HG03520 (cell line): Measurements from ENCODE around the gene NOS3.

Source experiments
- ATAC-seq: cut with Tn5 transposase; IDR thresholded peaks from one replicate; pipeline ENCODE4 v1.9.1; 2021; ENCODE audit warnings: mild to moderate bottlenecking, moderate library complexity; ENCODE audit not compliant: unreplicated experiment

Gene NOS3

GRCh38 chr7:150963707-150964559, 26.9 kb upstream of the NOS3 start:
- no peak for ATAC-seq

- no peak for ATAC-seq
Observed at GRCh38 chr7:150964593-150965111, 26.2 kb upstream of the NOS3 start.

GRCh38 chr7:150965273-150965830, 25.5 kb upstream of the NOS3 start:
- no peak for ATAC-seq

DNA sequence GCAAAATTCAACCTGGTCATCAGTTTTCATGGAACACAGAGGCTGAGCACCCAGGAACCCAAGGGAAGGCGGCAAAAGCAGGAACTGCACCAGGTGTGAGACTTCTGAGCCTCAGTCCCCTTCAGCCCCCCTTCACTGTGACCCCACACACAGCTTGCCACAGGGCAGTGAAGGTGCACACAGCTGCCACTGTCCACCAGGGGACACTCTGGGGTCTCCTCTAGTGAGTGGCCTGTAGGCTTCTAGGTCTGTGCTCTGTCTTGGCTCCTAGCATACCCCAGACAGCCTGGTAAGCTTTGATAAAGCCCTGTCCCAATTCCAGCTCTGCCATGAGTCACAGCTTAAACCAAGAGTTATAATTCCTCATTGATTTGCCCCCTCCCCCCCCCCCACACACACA, 24.8 kb upstream of the NOS3 start:
- ATAC-seq: no peak

DNA sequence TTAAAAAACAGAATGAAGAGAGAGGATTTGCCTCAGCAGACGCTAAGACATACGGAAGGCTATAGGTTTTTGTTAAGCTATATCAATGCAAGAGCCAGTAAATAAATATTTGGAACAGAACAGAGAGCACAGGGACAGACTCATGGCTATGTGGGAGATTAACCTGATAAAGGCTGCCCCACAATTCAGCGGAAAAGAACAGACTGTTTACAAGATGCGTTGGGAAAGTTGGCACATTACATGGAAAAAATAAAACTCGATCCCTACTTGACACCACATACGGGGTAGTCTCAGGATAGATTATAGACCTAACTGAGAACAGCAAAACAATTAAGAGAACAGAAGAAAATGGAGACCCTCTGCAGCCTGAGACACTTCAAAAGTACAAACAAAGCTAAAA, 23.5 kb upstream of the NOS3 start:
- no peak for ATAC-seq

- no peak for ATAC-seq
Observed at GRCh38 chr7:150968056-150968733, 22.6 kb upstream of the NOS3 start.

DNA sequence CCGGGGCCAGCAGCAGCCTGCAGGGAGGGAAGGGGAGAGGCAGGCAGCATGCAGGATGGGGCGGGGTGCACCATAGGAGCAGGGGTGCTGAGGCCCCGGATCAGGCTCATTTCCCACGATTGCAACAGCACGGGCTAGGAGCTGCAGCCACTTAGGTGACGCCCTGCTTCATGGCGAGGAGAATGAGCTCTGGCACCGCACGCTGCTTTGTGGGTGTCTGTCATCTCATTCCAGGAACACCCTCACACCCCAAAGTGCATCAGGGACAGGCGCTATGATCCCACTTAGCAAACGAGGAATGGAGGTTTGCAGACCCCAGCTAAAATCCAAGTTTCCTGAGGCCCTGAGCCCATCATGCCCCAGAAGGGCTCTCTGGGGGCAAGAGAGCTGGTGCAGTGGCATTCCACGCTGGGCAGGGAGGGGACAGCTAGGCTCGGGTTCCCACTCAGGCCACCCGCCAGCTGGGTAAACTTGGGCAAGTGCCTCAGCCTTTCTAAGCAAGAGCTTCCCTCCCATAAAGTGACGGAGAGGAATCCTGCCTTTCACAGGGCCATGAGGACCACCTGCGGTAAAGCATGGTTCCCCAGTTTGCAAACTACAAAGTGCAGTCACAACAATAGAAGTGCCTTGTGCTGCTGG, 22.0 kb upstream of the NOS3 start:
- no peak for ATAC-seq

DNA sequence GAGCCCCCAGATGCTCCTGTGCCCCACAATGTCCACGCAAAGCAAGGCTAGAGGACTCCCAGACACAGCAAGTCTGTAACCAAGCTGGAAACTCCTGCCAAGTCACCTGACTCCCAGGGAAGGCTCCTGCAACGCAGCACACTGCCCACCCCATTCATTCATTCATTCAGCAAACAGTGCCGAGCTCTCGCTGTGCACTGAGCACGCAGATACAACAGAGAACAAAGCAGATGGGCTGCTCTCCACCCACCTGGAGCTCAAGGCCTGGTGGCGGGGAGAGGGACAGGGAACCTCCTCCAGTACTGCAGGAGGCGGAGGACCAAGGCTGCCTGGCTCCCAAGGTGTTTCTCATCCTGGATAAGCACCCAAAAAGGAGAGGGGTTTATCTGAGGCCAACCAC, 21.3 kb upstream of the NOS3 start:
- ATAC-seq: no peak

- no peak for ATAC-seq
Observed at GRCh38 chr7:150970424-150970823, 20.4 kb upstream of the NOS3 start.

DNA sequence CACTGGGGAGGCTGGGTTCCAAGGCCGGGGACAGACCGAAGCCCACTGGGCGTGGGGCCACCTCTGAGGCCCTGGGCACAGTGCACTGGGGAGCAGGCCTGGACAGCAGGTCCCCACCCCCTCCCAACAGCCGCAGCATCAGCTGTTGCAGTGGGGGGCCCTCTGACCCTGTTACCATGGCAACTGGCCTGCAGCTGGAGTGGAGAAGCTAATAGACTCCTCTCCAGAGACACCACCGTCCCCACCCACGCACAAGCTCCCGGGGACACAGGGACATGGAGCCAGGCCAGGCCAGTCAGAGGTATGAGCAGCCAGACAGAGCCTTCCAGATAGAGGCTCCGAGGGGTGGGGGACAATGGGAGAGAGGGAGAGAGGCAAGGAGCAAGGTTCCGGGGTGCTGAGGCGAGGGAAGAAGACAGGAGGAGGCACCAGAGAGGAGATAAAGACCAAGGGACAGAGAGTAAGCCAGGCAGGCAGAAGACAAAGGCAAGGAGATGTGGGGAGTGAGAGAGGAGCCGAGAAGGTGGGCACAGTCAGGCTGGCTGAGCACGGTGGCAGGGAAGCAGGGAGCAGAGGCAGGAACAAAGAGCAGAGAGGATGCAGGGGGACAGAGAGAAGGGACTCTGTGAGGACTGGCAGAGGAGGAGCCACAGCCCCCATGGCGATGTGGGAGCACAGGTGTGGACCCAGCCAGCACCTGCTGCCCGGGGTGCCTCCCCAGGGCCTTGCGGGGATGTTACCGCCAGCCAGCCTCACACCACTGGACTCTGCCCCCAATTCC, 19.4 kb upstream of the NOS3 start:
- ATAC-seq: no peak

DNA sequence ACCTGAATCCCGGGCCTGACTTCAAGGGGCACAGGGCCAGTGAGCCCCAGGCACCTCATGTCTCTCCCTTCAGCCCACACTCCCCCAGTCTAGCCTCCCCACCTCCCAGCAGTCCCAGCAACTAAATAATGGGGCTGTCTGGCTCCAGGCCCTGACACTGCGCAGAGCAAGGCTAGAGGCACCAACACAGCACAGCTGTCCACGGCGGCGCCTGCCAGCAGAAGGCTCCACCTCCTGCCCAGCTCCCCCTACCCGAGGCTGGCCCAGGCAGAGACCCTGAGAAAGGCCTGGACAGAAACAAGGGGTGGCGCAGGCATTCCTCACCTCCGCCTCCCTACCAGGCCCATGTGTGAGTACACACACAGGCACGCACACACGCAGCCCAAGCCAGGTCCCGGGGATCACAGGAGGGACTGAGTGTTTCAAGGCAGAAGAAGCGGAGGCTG, 18.8 kb upstream of the NOS3 start:
- no peak for ATAC-seq

DNA sequence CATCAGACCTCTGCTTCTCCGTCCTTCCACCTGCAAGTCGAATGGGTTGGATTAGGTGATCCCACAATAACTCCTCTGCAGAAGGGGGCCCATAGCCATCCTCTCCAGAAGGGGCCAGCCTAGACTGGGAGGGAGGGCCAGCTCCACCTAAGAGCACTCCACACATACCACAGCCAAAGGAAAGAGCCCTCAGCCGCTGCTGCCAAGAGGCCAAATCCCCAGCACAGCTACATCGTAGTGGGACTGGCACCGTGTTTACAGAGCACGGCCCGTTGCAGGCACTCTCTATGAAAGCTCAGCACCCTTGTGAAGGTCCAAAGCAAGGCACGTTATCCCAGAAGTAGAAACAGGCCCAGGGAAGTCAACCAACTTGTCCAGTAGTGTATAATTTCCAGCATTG, 18.1 kb upstream of the NOS3 start:
- ATAC-seq: no peak

DNA sequence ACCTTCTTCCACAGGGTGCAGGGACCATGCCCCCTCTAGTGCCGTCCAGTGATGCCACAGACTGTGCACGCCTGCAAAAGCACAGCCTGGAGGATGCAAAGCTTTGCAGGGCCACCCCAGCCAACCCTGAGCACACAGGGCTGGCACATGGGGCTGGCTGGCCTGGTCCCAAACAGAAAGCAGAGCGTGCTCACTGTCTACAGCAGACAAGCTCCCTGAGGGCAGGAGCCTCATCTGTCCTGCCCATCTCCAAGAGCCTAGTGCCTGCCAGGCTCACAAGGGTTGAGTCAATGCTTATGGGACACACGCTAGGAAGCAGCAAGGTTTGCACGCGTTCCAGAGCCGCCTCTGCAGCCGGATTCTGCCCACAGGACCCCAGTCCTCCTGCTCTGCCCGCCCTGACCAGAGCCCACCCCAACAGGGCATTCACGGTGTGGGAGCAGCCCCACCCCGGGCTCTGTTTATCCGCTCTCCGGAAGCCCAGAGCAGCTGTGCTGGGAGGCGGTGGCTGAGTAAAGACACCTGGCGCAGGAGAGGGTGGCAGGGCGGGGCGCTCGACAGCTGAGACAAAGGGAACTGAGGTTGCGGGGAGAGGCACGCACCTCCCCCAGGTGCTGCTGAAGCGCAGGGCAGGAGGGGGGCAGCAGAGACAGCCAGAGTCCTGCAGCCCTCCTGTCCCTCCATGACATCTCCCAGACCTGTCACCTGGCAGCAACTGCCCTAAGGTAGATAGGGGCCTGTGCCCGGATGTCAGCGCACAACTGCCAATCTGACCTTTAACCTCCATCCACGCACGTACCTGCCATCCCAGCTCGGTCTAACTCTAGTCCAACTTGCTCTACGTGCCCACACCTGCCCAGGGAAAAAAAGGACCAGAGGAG, 17.0 kb upstream of the NOS3 start:
- no peak for ATAC-seq

DNA sequence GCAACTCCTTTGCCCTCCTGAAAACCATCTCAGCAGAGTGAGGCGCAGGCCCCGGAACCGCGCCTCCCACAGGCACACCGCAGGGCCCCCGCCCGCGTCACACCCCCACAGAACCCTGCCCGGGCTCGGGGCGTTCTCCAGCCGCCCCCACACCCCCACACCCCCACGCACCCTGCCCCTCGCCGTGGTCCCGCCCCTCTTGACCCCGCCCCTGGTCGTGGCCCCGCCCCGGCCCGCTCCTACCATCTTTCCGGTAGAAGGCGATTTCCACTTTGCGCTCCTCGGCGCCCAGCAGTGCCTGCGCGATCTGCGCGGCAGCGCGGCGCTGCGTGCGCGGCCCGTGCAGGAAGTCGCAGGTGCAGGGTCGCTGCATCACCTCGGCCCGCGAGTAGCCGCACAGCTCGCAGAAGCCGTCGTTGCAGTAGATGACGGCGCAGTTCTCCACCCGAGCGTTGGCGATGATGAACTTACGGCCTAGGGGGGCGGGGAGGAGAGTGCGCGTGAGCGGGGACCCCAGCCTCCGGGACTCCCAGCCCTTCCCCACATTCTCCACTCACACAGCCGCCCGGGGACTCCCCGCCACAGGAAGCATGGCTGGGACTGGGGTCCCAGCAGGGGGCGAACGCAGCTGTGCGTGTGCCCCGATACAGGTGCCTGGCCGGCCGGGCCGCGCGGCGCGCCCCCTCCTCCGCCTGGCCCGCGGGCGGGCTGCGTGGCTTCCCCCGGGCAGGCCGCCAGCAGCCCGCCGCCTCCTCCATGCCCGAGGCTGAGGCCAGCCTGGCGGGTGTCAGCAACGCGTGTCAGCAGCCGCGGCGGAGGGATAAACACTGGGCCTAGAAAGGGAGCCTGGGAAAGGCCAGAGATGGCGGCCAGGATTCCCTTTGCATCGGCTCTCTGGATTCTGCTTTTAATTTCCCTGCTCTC, 16.1 kb upstream of the NOS3 start:
- ATAC-seq: peak; percentile 39

DNA sequence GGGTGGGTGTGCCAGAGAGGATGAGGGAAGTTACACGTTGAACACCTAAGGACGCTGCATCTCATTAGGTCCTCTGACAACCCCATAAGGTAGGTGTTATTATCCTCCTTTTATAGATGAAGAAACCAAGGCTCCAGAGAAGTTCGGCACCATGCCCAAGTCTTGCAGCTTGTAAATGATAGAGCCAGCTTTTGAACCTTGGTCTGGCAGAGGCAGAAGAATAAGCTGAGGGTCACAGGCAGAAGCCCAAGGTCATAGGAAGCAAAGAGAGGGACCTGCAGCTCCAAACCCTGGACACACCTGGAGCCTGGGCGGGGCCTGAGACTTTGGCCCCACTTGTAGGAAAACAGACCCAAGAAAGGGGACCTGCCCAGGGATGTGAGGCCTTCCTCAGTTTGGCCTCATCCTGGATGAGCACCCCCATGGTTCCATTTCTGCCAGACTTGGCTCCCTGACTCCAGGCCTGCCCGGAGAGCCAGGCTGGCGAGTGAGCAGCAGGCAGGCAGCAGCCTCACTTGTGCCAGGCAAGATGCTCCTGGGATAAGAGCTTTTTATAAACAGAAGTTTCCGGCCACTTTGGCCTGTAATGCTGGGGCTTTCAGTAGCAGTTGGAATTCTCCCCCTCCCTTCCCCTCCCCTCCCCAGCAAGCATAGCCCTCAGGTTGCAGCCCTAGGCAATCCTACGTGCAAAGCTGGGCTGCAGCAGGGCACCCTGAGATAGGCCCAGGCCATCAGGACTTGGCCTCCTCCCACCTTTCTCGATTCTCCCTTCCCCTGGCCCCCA, 15.1 kb upstream of the NOS3 start:
- ATAC-seq: no peak

DNA sequence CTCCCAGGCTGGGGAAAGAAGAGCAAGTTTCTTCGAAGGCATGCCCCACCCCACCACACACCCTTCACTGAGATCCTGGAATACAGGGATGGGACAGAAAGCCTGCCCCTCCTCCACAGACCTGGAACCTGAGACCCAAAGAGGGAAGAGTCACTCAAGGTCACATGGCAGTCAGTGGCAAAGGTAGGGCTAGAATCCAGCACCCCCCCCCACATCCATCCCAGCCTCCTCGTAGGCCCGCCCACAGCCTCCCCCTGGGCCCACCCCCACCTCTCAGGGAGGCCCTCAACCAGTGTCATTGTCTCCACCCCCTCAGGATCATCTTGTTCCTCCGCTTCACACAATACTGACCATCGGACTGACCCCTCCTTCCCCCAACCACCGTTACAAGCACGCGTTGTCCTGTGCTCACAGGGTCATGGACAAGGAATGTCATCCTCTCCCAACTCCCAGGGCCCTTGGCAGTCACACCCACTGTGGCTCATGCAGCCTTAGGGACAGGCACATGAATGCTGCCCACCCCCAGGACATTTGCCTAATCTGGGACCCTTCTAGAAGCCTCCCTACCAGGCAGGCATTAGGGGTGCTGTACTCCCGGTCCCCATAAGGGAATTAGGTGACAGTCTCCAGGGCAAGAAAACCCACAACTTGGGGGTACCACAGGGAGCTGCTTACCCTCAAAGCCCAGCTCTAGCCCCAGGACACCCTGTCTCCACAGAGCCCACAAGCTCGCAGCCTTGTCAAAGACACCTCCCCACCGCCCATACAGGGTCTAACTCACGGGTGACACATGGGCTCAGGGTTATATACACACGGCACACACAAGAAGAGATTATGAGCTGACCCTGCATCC, 14.1 kb upstream of the NOS3 start:
- no peak for ATAC-seq
